ENCODE measurements around the gene FTO.

Gene FTO

GRCh38 chr16:53925107-53925410 is 221.1 kb downstream of the FTO start:
- DNase-seq (ENCODE audit: low spot score) (no peak), FAIRE-seq (no peak)

GRCh38 chr16:53925526-53925925 is 221.6 kb downstream of the FTO start:
- no peak for DNase-seq (ENCODE audit: low spot score)

GRCh38 chr16:53926209-53926608 is 222.3 kb downstream of the FTO start:
- DNase-seq (ENCODE audit: low spot score) (no peak), FAIRE-seq (no peak)

More at GRCh38 chr16:53925526-53925925, 221.6 kb downstream of the FTO start:
- no peak for FAIRE-seq

GRCh38 chr16:53932975-53933374 is 229.0 kb downstream of the FTO start:
- DNase-seq (ENCODE audit: low spot score), result no peak
- FAIRE-seq, result no peak

- DNase-seq (ENCODE audit: low spot score) (no peak), FAIRE-seq (no peak)
These were observed 229.5 kb downstream of the FTO start for GRCh38 chr16:53933407-53933806.

GRCh38 chr16:53936052-53936451 is 232.1 kb downstream of the FTO start:
- no peak for FAIRE-seq

GRCh38 chr16:53936529-53936928 is 232.6 kb downstream of the FTO start:
- no peak for FAIRE-seq
- DNase-seq (ENCODE audit: low spot score), result no peak

More at GRCh38 chr16:53936052-53936451, 232.1 kb downstream of the FTO start:
- no peak for DNase-seq (ENCODE audit: low spot score)

- FAIRE-seq (no peak), DNase-seq (ENCODE audit: low spot score) (no peak)
These were observed 233.4 kb downstream of the FTO start for GRCh38 chr16:53937161-53937880.

GRCh38 chr16:53944025-53944424 is 240.1 kb downstream of the FTO start:
- FAIRE-seq (no peak), DNase-seq (ENCODE audit: low spot score) (no peak)

- peak; percentile 11 for DNase-seq (ENCODE audit: low spot score)
- FAIRE-seq, result no peak
These were observed 242.0 kb downstream of the FTO start for GRCh38 chr16:53945996-53946395.

- DNase-seq (ENCODE audit: low spot score) (no peak), FAIRE-seq (no peak)
These were observed 242.9 kb downstream of the FTO start for GRCh38 chr16:53946746-53947386.

GRCh38 chr16:53947642-53948041 is 243.7 kb downstream of the FTO start:
- DNase-seq (ENCODE audit: low spot score), result no peak
- no peak for FAIRE-seq

- DNase-seq (ENCODE audit: low spot score), result no peak
- FAIRE-seq, result no peak
These were observed 244.4 kb downstream of the FTO start for GRCh38 chr16:53948326-53948725.

GRCh38 chr16:53948734-53949430 is 244.9 kb downstream of the FTO start:
- no peak for FAIRE-seq

GRCh38 chr16:53949715-53950410 is 245.9 kb downstream of the FTO start:
- DNase-seq (ENCODE audit: low spot score) (no peak), FAIRE-seq (no peak)

More at GRCh38 chr16:53948734-53949430, 244.9 kb downstream of the FTO start:
- no peak for DNase-seq (ENCODE audit: low spot score)

- DNase-seq (ENCODE audit: low spot score) (no peak), FAIRE-seq (no peak)
These were observed 246.7 kb downstream of the FTO start for GRCh38 chr16:53950677-53951076.

GRCh38 chr16:53952215-53953208 is 248.6 kb downstream of the FTO start:
- no peak for DNase-seq (ENCODE audit: low spot score)
- no peak for FAIRE-seq

GRCh38 chr16:53953336-53953735 is 249.4 kb downstream of the FTO start:
- DNase-seq (ENCODE audit: low spot score), result no peak
- FAIRE-seq, result no peak

- DNase-seq (ENCODE audit: low spot score) (no peak), FAIRE-seq (no peak)
These were observed 251.4 kb downstream of the FTO start for GRCh38 chr16:53955221-53955875.

GRCh38 chr16:53958341-53958880 is 254.5 kb downstream of the FTO start:
- no peak for DNase-seq (ENCODE audit: low spot score)
- no peak for FAIRE-seq
